ENCODE data around the gene KIAA2012.

Gene KIAA2012

DNA sequence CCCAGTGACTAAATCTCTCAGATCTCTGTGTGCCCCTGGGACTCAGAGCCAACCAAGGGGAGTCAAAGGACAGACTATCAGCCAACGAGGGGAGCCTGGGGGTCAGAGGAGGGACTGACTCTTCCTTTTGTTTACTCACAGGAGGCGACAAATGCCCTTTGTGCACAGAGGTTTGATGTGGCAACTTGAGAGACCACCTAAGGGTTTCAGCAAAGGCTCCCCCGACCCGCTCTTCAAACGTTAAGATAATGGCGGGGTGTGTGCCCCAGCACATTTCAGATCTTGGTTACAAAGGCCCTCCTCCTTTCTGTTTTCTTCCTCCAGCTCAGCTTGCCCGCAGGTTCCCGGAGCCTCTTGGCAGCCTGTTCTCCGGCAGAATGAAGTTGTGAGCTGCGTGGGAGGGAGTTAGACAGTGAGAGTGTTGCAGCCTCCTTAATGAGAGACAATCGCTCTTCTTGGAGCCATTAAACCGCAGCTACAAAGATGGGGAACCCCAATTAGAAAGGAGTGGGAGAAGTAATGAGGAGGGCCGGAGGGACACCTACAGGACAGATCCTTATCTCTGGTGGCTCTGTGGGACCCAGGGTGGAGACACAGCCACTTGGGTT is 76.2 kb downstream of the KIAA2012 start:
- H3K4me3 ChIP-seq (ENCODE audit: insufficient read length, low read depth) = no peak overlapping the region
- H3K9ac ChIP-seq (ENCODE audit: insufficient read length, low read depth) = peak overlapping the region; percentile 81
- H3K36me3 ChIP-seq (ENCODE audit: insufficient read depth, insufficient read length, low read length) = no peaks in the 10 kb centered on the region

DNA sequence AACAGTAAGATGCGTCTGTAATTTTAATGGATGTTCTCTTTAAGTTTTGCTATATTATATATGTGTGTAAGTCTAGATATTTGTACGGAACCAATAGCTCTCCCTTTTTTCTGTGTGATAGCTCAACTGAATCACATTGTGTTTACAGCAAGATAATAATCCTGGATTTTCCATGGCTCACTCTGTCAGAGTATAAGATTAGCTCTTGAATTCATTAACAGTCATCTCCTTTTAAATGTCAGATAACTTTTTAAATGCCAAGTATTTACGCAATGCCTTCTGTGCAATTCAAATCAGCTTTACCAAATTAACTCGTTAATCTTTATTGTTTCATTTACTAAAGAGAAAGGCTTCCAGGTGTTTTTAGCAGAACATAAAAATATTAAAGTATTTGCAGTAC is 76.9 kb downstream of the KIAA2012 start:
- TF ChIP-seq ZNF274 (IDR thresholded peaks at IDR 0.05; ENCODE audit: low read depth, low read length) (no peak), YY1 (IDR thresholded peaks at IDR 0.05; ENCODE audit: insufficient read depth, insufficient read length) (no peak), SUZ12 (IDR thresholded peaks at IDR 0.05; ENCODE audit: extremely low read depth, insufficient read depth, insufficient read length) (no peak)
- Histone ChIP-seq H3K9ac (ENCODE audit: insufficient read length, low read depth) (no peak overlapping the region), H3K4me3 (ENCODE audit: insufficient read length, low read depth) (no peak overlapping the region), H3K9me3 (ENCODE audit: insufficient read depth, low read length) (peaks cover 5% of the 10 kb centered on the region; the same call in 1 of the 2 replicates), H3K4me1 (ENCODE audit: insufficient read depth, insufficient read length) (peaks cover 5% of the 10 kb centered on the region), H3K27me3 (ENCODE audit: insufficient read depth, insufficient read length) (no peaks in the 10 kb centered on the region), H3K36me3 (ENCODE audit: insufficient read depth, insufficient read length, low read length) (no peaks in the 10 kb centered on the region)
- DNase-seq (ENCODE audit: low read depth, low spot score) = no peak

More for the DNA sequence above, 76.2 kb downstream of the KIAA2012 start:
- peak; percentile 71 for DNase-seq (ENCODE audit: low read depth, low spot score)
- H3K9me3 ChIP-seq (ENCODE audit: insufficient read depth, low read length) = peaks cover 5% of the 10 kb centered on the region; the same call in 1 of the 2 replicates
- peaks cover 5% of the 10 kb centered on the region for H3K4me1 ChIP-seq (ENCODE audit: insufficient read depth, insufficient read length)
- TF ChIP-seq YY1 (IDR thresholded peaks at IDR 0.05; ENCODE audit: insufficient read depth, insufficient read length) (peak; percentile 21), SUZ12 (IDR thresholded peaks at IDR 0.05; ENCODE audit: extremely low read depth, insufficient read depth, insufficient read length) (no peak), ZNF274 (IDR thresholded peaks at IDR 0.05; ENCODE audit: low read depth, low read length) (no peak)
- H3K27me3 ChIP-seq (ENCODE audit: insufficient read depth, insufficient read length) = no peaks in the 10 kb centered on the region

DNA sequence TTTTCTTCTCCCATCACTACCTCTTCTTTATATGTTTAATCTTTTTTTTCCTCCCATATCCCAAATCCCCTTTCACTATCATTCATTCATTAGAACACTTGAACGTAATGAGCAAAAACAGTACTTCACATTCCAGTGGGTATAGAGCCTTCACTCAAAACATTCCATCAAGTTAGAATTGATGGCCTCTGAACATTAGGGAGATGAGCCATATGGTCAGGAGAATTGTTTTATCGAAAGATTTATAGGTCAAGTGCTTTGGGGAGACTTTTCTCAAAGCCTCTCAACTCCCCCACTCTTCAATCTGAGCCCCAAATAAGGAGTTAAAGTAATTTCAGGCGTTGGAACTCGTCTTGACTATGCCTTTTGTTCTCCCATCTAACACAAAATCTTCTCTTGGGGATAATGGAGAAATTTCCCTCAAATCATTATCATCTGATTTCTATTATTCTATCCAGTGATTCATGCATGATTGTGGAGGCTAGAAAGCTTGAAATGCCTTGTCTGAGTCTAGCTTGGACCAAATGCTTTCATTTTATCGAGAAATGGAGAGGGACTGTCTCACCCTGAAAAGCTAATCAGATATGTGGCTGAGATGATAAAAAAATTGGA is 79.2 kb downstream of the KIAA2012 start:
- TF ChIP-seq SUZ12 (IDR thresholded peaks at IDR 0.05; ENCODE audit: extremely low read depth, insufficient read depth, insufficient read length) (no peak), ZNF274 (IDR thresholded peaks at IDR 0.05; ENCODE audit: low read depth, low read length) (no peak), YY1 (IDR thresholded peaks at IDR 0.05; ENCODE audit: insufficient read depth, insufficient read length) (no peak)
- H3K4me1 ChIP-seq (ENCODE audit: insufficient read depth, insufficient read length) = peaks cover 5% of the 10 kb centered on the region
- DNase-seq (ENCODE audit: low read depth, low spot score) = no peak
- no peak overlapping the region for H3K9ac ChIP-seq (ENCODE audit: insufficient read length, low read depth)
- H3K36me3 ChIP-seq (ENCODE audit: insufficient read depth, insufficient read length, low read length) = no peaks in the 10 kb centered on the region
- H3K4me3 ChIP-seq (ENCODE audit: insufficient read length, low read depth) = no peak overlapping the region
- no peaks in the 10 kb centered on the region for H3K27me3 ChIP-seq (ENCODE audit: insufficient read depth, insufficient read length)
- H3K9me3 ChIP-seq (ENCODE audit: insufficient read depth, low read length) = peaks cover 5% of the 10 kb centered on the region; the same call in 1 of the 2 replicates

DNA sequence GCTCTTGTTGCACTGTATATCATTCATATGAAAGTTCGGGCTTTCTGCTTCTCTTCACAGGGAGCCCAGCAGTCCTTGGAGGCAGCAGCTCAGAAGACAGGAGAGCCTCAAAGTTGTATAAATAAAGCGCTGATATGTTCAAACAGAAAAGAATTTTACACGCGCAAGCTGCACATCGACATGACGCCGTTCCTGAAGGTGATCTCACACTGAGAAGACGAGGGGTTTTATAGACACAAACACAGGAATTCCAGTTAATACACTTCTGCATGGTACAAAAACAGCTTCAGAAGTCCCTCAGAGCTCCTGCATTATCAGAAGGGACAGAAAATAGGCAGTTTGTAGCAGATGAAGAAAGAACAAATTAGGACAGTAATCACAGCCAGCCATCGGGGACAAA is 81.6 kb downstream of the KIAA2012 start:
- Histone ChIP-seq H3K9me3 (ENCODE audit: insufficient read depth, low read length) (peaks cover 5% of the 10 kb centered on the region; the same call in 1 of the 2 replicates), H3K4me3 (ENCODE audit: insufficient read length, low read depth) (no peak overlapping the region), H3K4me1 (ENCODE audit: insufficient read depth, insufficient read length) (no peaks in the 10 kb centered on the region), H3K9ac (ENCODE audit: insufficient read length, low read depth) (no peak overlapping the region), H3K36me3 (ENCODE audit: insufficient read depth, insufficient read length, low read length) (no peaks in the 10 kb centered on the region), H3K27me3 (ENCODE audit: insufficient read depth, insufficient read length) (no peaks in the 10 kb centered on the region)
- no peak for DNase-seq (ENCODE audit: low read depth, low spot score)
- TF ChIP-seq ZNF274 (IDR thresholded peaks at IDR 0.05; ENCODE audit: low read depth, low read length) = no peak
- TF ChIP-seq YY1 (IDR thresholded peaks at IDR 0.05; ENCODE audit: insufficient read depth, insufficient read length) = no peak
- no peak for TF ChIP-seq SUZ12 (IDR thresholded peaks at IDR 0.05; ENCODE audit: extremely low read depth, insufficient read depth, insufficient read length)

DNA sequence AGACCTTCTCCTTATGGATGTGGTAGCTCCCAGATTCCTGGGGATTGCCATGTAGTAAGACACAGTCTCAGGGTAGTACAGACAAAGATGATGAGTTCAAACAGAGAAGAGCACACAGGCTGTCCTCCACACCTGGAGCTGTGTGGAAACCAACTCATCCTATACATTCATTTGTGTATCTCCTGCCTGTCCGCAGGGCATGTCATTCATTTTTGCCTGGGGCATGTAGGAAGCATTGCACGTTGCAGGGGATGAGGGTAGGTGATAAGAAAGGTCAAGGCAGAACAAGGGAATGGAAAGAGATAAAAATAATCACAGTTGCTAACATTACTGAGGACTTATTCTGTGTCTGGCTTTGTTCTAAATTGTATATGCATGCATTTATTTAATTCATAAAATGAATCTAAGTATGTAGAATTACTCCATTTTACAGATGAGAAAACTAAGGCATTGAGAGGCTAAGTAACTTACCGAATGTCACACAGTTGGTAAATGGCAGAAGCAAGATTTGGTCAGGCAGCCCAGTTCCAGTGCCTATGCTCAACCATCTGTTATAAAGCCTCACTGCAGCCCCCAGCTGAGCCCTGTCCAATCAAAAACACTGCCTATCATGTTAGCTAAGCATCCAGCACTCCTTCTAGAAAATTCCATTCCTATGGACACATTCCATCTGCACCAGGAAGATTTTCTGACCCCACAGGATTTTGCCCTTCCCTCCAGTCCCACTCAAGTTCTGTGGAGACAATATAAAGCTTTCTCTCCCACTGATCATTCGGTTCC is 84.3 kb downstream of the KIAA2012 start:
- Histone ChIP-seq H3K9ac (ENCODE audit: insufficient read length, low read depth) (no peak overlapping the region), H3K4me1 (ENCODE audit: insufficient read depth, insufficient read length) (peaks cover 2% of the 10 kb centered on the region), H3K4me3 (ENCODE audit: insufficient read length, low read depth) (no peak overlapping the region), H3K9me3 (ENCODE audit: insufficient read depth, low read length) (peaks cover 5% of the 10 kb centered on the region; the same call in 1 of the 2 replicates), H3K36me3 (ENCODE audit: insufficient read depth, insufficient read length, low read length) (no peaks in the 10 kb centered on the region), H3K27me3 (ENCODE audit: insufficient read depth, insufficient read length) (no peaks in the 10 kb centered on the region)
- no peak for TF ChIP-seq YY1 (IDR thresholded peaks at IDR 0.05; ENCODE audit: insufficient read depth, insufficient read length)
- no peak for DNase-seq (ENCODE audit: low read depth, low spot score)

DNA sequence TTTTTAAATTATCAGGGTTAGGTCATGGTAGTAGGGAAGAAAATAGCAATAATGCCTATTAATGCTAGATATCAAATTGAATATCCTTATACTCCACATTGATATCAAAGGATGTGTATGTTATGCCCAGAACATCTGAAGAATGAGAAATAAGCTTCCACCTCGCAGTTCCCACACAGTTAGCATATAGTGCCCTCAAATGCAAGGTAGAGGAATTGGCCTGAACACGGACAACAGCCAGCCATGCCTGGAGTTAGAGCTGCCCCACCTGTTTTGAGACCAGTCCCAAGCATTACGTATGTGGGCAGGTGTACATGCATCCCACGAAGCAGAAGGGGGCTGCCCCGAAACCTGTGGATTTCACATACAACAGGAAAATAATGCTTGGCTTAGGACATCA is 85.7 kb downstream of the KIAA2012 start:
- no peaks in the 10 kb centered on the region for H3K9me3 ChIP-seq (ENCODE audit: insufficient read depth, low read length)
- peaks cover 2% of the 10 kb centered on the region for H3K4me1 ChIP-seq (ENCODE audit: insufficient read depth, insufficient read length)
- H3K4me3 ChIP-seq (ENCODE audit: insufficient read length, low read depth) = no peak overlapping the region
- no peaks in the 10 kb centered on the region for H3K27me3 ChIP-seq (ENCODE audit: insufficient read depth, insufficient read length)
- no peak for TF ChIP-seq YY1 (IDR thresholded peaks at IDR 0.05; ENCODE audit: insufficient read depth, insufficient read length)
- TF ChIP-seq ZNF274 (IDR thresholded peaks at IDR 0.05; ENCODE audit: low read depth, low read length) = no peak
- TF ChIP-seq SUZ12 (IDR thresholded peaks at IDR 0.05; ENCODE audit: extremely low read depth, insufficient read depth, insufficient read length) = no peak
- DNase-seq (ENCODE audit: low read depth, low spot score) = no peak
- no peaks in the 10 kb centered on the region for H3K36me3 ChIP-seq (ENCODE audit: insufficient read depth, insufficient read length, low read length)
- no peak overlapping the region for H3K9ac ChIP-seq (ENCODE audit: insufficient read length, low read depth)

All from NT2/D1 (cell line).